Measurements from ENCODE around the gene ACTN1. TPM values are rescaled to one million over a fixed set of nuclear protein-coding genes. Genes with fewer than 3 reads are reported as not detected.

Gene ACTN1
- polyA plus RNA-seq, 1 of the 3 experiments (the other 2 are of a cell fraction): 319 TPM

DNA sequence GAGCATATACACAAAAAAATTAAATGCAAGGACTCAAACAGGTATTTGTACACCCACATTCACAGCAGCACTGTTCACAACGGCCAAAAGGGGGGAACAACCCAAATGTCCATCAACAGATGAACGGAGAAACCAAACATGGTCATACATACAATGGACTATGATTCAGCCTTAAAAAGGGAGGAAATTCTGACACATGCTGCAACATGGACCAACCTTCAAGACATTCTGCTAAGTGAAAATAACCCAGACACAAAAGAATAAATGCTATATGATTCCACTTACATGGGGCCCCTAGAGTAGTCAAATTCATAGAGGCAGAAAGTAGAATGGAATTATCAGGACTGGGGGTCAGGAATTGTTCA lies 29.5 kb downstream of the ACTN1 start (continued):
- no peak for TF ChIP-seq USF2 (IDR thresholded peaks at IDR 0.05; ENCODE audit: borderline replicate concordance, low read depth, low read length)
- TF ChIP-seq EZH2phosphoT487 (IDR thresholded peaks at IDR 0.05; ENCODE audit: borderline replicate concordance, low read depth): no peak

DNA sequence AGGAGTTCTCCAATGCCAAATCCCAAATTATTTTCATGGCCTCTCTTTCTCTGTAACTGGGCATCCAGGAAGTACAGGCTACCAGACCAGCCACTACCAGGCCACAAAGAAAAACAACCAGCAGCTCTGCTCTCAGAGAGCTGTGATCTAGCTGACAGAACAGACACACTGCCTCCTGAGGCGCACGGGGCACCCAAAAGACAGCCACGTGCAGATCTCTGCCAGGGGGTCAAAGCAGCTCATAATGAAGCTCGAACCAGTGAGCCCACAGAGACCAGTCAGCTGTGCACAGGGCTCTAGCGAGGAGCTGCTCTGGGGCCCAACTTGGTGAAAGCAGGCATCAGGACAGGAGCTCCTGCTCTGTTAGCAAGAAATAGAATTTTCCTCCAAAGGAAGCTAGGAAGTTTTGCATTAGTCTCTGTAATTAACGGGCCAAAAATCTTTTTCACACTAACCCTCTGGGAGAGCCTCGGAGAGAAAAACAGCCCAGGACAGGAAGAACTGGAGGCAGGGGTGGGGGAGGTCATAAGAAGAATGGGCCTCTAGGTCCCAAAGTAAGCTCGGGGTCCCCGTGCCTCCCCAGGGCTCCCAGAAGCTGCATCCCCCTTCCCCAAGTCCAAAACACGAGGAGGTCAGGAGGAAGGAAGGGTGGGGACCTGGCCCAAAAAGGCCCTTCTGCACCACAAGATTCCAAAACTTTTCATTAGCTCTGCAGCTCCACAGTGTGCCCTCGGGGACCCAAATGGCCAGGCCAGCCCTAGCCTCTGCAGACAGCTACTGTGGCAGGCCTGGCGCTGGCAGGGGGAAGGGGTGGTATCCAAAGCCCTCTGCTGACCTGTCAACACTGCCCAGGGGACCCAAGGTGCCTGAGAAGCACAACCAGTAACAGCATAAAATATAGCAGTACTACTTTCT lies 30.2 kb downstream of the ACTN1 start:
- peak; percentile 51 for DNase-seq
- WGBS (ENCODE audit: low lambda C conversion rate): 74% methylated on average over 9 of the region's 12 CpGs
- peaks cover 95% of the 10 kb centered on the region for H4K20me1 ChIP-seq (ENCODE audit: insufficient read depth)

GRCh38 chr14:68947802-68948201 lies 31.3 kb downstream of the ACTN1 start:
- ChIA-PET CTCF (interaction anchor here (0.6 to 2.0 kb wide), 7 partner anchors 10 to 182 kb away, joined by 3 to 6 read pairs (median 4); no protein-coding TSS in a partner anchor), POLR2A (interaction anchor here (1.5 kb wide), 1 partner anchor 109 kb away, joined by 4 read pairs; no protein-coding TSS in a partner anchor)
- peaks cover 95% of the 10 kb centered on the region for H4K20me1 ChIP-seq (ENCODE audit: insufficient read depth)
- no peaks in the 10 kb centered on the region for H3K9me3 ChIP-seq
- H3K9ac ChIP-seq: no peak overlapping the region
- H3K27me3 ChIP-seq (ENCODE audit: insufficient read depth): no peaks in the 10 kb centered on the region
- H3K4me2 ChIP-seq: 0 out of 2 replicates have a peak overlapping the region, but pooled peaks have one; percentile 20
- WGBS (ENCODE audit: low lambda C conversion rate): 93% methylated on average over 7 of the region's 8 CpGs
- H3K4me3 ChIP-seq (ENCODE audit: low read depth in 2 of 2, low read length in 1 of 2): no peak overlapping the region
- H3K27ac ChIP-seq (ENCODE audit: low read depth in 2 of 2, low read length in 1 of 2): peak overlapping the region in 1 of 2 experiments; percentile 91; a peak in 2 of 4 replicates
- H3K4me1 ChIP-seq (ENCODE audit: control insufficient read depth in 1 of 2, insufficient read depth in 2 of 2, low read depth in 1 of 2, low read length in 1 of 2): peaks cover 79 to 84% of the 10 kb centered on the region in 2 experiments
- no peak for TF ChIP-seq ELF1 (IDR thresholded peaks at IDR 0.05)
- TF ChIP-seq EZH2phosphoT487 (IDR thresholded peaks at IDR 0.05; ENCODE audit: borderline replicate concordance, low read depth): no peak
- peaks cover 100% of the 10 kb centered on the region for H3K79me2 ChIP-seq (ENCODE audit: insufficient read depth)
- no peaks in the 10 kb centered on the region for H3K9me2 ChIP-seq
- peaks cover 43% of the 10 kb centered on the region for H3F3A ChIP-seq (replicated peaks; ENCODE audit: insufficient read depth)
- no peak overlapping the region for H2AFZ ChIP-seq (ENCODE audit: low read depth)
- peaks cover 0 to under 1% of the 10 kb centered on the region in 2 experiments for H3K36me3 ChIP-seq (replicated peaks in 1 of 2; ENCODE audit: control insufficient read depth in 1 of 2, insufficient read depth in 2 of 2, low read length in 1 of 2)
- DNase-seq: no peak

More for the DNA sequence above, 30.2 kb downstream of the ACTN1 start:
- CTCF ChIA-PET: interaction anchor here (0.7 to 4.2 kb wide), 8 partner anchors 9 to 158 kb away, joined by 3 to 29 read pairs (median 6); no protein-coding TSS in a partner anchor
- Histone ChIP-seq H3K4me1 (ENCODE audit: control insufficient read depth in 1 of 2, insufficient read depth in 2 of 2, low read depth in 1 of 2, low read length in 1 of 2) (peaks cover 77 to 87% of the 10 kb centered on the region in 2 experiments), H3K4me2 (peak overlapping the region; percentile 34), H3K9ac (no peak overlapping the region), H3K4me3 (ENCODE audit: low read depth in 2 of 2, low read length in 1 of 2) (no peak overlapping the region), H3F3A (replicated peaks; ENCODE audit: insufficient read depth) (peaks cover 48% of the 10 kb centered on the region), H3K9me3 (no peaks in the 10 kb centered on the region), H3K27ac (ENCODE audit: low read depth in 2 of 2, low read length in 1 of 2) (peak overlapping the region; percentile 72 to 91), H3K27me3 (ENCODE audit: insufficient read depth) (no peaks in the 10 kb centered on the region), H3K36me3 (replicated peaks in 1 of 2; ENCODE audit: control insufficient read depth in 1 of 2, insufficient read depth in 2 of 2, low read length in 1 of 2) (no peaks in the 10 kb centered on the region), H3K79me2 (ENCODE audit: insufficient read depth) (peaks cover 100% of the 10 kb centered on the region), H3K9me2 (no peaks in the 10 kb centered on the region), H2AFZ (ENCODE audit: low read depth) (no peak overlapping the region)
- TF ChIP-seq RAD21 (IDR thresholded peaks at IDR 0.05; ENCODE audit: low read length) (peak; percentile 23; the same call in 1 of the 2 replicates), CHD2 (IDR thresholded peaks at IDR 0.05; ENCODE audit: low read length, partially characterized antibody) (peak; percentile 26), RCOR1 (IDR thresholded peaks at IDR 0.05; ENCODE audit: low read length) (0 out of 2 replicates have a peak, but pooled peaks have one; percentile 25), USF1 (IDR thresholded peaks at IDR 0.05; ENCODE audit: borderline replicate concordance, low read depth) (no peak), MXI1 (IDR thresholded peaks at IDR 0.05; ENCODE audit: low read depth, low read length) (peak; percentile 87), GATA2 (CRISPR knock-in tag; IDR thresholded peaks at IDR 0.05) (no peak)
- POLR2A ChIA-PET: interaction anchor here (1.0 to 1.5 kb wide), 3 partner anchors 29 to 108 kb away, joined by 4 to 5 read pairs (median 4); no protein-coding TSS in a partner anchor
